Bone marrow (tissue), 2 donors: ENCODE measurements around the gene GOLGA6L26.
"Not testable (repeated sequence)": the region's sequence is repeated elsewhere in the genome, so short reads cannot be mapped to it uniquely, and the experiment has no call there.

ENCODE experiments used
- DNase-seq, 2 donors: peaks; one replicate each; lab custom pipeline; 2025; lab: John Stamatoyannopoulos, UW

Gene GOLGA6L26, protein sequence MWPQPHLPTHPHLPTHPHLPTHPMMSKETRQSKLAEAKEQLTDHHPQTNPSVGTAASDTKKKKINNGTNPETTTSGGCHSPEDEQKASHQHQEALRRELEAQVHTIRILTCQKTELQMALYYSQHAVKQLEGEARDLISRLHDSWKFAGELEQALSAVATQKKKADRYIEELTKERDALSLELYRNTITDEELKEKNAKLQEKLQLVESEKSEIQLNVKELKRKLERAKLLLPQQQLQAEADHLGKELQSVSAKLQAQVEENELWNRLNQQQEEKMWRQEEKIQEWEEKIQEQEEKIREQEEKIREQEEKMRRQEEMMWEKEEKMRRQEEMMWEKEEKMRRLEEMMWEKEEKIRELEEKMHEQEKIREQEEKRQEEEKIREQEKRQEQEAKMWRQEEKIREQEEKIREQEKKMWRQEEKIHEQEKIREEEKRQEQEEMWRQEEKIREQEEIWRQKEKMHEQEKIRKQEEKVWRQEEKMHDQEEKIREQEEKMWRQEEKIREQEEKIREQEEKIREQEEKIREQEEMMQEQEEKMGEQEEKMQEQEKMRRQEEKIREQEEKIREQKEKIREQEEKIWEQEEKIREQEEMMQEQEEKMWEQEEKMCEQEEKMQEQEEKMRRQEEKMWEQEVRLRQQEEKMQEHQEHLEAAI

GRCh38 chr15:23334096-23334495 lies at the start of gene GOLGA6L26:
TSS of gene GOLGA6L26 (minus strand) at chr15:23334196. CDS start at chr15:23334135, 61 bp downstream.
- not testable (repeated sequence) for DNase-seq

GRCh38 chr15:23381192-23381591 lies 47.2 kb upstream of the GOLGA6L26 start:
- DNase-seq = not testable (repeated sequence)

GRCh38 chr15:23380700-23381099 lies 46.7 kb upstream of the GOLGA6L26 start:
- not testable (repeated sequence) for DNase-seq

DNA sequence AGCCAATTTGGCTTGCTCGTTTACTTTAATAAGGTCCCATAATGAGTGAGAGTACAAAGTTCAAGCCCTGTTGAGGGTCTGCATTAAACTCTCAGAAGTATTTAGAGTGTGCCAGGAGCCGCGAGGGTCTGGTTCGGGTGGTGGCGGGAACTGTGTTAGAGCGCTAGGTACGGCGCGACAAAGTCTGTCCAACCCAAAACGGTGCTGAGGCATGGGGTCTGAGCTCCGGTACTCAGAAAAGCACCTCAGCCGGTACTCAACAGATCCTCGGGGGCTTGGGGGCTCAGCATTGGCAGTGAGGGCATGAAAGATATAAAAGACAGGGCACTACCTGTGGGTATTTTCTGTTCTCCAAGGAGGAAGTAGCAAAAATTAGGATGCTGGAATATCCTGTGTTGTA lies 45.0 kb upstream of the GOLGA6L26 start:
- not testable (repeated sequence) for DNase-seq

DNA sequence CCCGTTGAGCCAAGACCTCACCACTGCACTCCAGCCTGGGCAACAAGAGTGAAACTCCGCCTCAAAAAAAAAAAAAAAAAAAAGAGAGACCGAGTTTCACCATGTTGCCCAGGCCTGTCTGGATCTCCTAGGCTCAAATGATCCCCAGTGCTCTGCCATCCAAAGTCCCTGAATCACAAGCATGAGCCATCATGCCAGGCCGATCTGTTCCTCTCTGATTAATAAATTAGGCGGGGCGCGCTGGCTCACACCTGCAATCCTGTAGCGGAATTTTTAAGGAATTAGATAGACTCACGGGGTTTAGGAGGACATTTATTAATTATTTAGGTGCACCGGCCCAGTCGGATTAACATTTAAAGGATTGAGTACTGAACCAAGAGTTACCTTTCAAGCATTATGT lies 40.2 kb upstream of the GOLGA6L26 start:
- not testable (repeated sequence) for DNase-seq

DNA sequence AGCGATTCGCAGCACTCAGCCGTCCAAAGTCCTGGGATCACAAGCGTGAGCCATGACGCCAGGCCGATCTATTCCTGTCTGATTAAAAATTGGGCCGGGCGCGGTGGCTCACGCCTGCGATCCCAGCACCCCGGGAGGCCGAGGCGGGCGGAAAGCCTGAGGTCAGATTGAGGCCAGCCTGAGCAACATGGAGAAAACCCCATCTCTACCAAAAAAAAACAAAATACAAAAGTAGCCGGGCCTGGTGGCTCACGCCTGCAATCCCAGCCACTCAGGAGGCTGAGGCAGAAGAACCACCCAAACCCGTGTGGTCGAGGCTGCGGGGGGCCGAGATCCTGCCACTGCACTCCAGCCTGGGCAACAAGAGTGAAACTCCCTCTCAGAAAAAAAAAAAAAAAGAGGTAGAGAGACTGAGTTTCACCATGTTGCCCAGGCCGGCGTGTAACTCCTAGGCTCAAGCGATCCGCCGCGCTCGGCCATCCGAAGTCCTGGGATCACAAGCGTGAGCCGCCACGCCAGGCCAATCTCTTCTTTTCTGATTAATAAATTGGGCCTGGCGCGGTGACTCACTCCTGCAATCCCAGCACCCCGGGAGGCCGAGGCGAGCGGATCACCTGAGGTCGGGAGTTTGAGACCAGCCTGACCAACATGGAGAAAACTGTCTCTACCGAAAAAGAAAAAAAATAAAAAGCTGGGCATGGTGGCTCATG lies 39.0 kb upstream of the GOLGA6L26 start:
- not testable (repeated sequence) for DNase-seq

- no peak for DNase-seq
Observed at GRCh38 chr15:23372284-23372683, 38.3 kb upstream of the GOLGA6L26 start.

DNA sequence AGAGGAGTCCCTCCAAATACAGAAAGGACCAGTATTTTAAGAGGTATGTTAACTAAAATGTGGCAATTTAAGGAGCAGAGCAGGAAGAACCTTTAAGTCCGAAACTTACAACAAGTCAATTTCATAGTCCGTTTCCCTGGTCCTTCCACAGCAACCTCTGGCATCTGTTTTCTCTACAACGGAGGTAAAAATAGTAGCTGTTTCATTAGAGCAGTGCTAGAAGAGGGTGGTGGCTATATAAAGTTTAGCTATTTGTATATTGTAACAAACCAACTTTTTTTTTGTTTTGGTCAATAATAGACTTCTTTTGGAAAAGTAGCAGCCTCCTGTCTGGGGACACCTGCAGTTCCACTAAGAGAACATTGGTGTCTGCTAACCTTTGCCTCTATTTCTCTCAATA lies 37.9 kb upstream of the GOLGA6L26 start:
- not testable (repeated sequence) for DNase-seq

DNA sequence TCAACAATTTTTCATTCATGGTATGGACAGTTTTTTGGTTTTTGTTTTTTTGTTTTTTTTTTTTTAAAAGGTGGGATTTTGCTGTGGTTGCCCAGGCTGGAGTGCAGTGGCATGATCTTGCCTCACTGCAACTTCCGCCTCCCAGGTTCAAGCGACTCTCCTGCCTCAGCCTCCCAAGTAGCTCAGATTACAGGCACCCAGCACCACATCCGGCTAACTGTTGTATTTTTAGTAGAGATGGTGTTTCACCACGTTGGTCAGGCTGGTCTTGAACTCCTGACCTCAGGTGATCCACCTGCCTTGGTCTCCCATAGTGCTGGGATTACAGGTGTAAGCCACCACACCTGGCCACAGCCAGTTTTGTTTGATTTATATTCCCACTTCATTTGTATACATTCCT lies 37.1 kb upstream of the GOLGA6L26 start:
- not testable (repeated sequence) for DNase-seq

DNA sequence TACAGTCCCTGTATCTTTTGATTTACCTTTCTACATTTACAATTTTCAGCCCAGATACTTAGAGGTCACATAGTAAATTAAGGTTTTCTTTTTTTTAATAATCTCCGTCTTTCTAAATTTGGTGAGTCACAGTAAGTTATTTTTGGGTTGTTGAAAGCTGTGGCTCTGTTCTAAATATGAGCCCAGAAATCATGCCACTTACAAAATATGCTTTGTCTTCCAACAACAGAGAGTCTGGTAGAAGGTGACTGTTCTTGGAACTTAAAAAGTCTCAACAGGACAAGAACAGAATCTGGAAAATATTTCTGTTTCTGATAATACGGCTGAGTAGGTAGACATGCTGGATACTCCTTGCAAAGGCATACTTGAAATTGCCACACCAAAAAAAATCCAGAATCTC lies 36.6 kb upstream of the GOLGA6L26 start:
- no peak for DNase-seq

DNA sequence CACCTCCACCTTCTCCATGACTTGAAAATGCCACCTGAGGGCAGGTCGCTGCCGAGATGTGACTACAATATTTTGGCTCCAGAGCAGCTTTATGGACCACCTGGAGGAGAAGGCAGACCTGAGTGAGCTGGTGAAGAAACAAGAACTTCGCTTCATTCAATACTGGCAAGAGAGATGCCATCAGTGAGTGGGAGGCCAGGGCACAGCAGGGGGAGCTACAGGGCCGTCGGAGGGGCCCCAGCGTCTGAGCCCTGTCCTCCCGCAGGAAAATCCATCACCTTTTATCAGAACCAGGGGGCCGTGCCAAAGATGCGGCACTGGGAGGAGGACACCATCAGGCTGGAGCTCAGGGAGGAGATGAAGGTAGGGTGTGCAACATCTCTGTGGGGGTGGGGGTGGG lies 30.3 kb upstream of the GOLGA6L26 start:
- DNase-seq = not testable (repeated sequence)

GRCh38 chr15:23362622-23363021 lies 28.6 kb upstream of the GOLGA6L26 start:
- DNase-seq = not testable (repeated sequence)

DNA sequence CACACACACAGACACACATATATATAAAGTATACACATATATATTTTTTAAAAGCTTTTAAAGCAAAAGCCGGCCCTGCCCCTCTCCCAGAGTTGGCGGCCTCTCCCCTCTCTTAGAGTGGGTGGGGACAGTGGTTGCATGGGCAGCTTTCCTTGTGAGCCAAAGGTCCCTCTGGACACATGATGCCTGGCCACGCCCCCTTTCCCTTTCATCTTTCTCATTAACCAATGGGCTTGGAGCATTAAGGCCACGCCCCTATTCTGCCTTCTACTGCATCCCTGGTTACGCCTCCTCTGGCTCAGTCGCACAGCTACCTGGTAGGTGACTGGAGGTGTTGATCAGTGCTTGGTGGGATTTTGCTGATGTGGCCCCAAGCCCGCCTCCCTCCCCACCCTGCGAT lies 20.5 kb upstream of the GOLGA6L26 start, which contains the start of gene GOLGA8S:
Gene GOLGA8S (plus strand): TSS at position 301 of the 400 bp plus-strand sequence. CDS start 62 bp downstream, at position 363.
- DNase-seq = not testable (repeated sequence)

- DNase-seq = not testable (repeated sequence)
Observed at GRCh38 chr15:23311233-23311632, 22.8 kb downstream of the GOLGA6L26 start.

- not testable (repeated sequence) for DNase-seq
Observed at GRCh38 chr15:23305921-23306320, 28.1 kb downstream of the GOLGA6L26 start.

GRCh38 chr15:23304805-23305204 lies 29.2 kb downstream of the GOLGA6L26 start:
- not testable (repeated sequence) for DNase-seq

DNA sequence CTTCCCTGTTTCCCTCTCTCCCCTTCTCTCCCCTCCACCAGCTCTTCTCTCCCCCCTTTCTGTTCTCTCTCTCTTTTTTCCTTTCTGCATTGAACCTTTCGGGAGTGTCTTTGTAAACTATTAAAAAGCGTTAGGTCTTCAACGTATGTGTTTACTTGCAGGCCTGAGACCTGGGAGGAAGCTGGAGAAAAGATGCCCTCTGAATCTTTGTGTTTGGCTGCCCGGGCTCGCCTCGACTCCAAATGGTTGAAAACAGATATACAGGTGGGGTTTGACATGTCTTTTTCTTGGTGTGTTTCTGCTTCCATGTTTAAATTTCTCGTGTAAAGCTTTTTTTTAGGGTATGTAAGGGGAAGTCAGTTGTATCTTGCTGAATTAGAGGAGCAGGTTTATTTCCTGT lies 29.7 kb downstream of the GOLGA6L26 start:
- not testable (repeated sequence) for DNase-seq

DNA sequence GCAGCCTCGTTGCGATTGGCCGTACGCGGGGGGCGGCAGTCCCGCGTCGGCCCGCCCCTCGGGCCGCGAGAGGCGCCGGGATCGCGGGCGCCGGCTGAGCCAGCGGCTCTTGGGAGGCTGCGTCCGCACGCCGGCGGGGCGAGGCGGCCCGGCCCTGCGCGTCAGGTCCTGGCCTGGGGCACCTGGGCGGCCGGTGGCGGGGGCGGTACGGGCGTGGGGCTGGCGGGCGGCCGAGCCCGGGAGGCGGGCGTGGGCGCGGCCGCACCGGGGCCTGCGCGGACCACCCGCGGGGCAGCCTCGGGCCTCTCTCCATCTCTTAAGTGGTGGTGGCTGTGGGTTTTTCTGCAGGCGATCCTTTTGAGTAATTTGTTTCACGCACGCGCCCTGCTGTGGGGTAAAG lies 30.3 kb downstream of the GOLGA6L26 start:
- not testable (repeated sequence) for DNase-seq

DNA sequence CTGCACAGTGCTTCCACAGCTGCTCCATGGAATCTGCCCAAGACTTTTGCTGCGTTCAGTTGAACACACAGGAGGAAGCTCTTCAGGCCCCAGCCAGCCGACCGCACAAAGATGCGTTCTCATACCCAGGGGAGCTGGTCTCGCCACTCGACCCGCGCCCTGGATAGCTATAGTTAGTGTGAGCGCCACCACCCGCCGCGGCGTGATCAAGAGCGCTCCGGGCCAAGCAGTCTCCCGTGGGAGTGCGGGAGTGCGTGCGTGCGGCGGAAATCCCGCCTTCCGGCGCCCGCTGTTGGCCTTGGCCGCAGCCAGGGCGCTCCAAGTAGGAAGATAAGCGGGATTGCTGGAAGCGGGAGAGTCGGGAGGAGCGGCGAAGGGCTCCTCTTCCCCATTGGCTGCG lies 30.8 kb downstream of the GOLGA6L26 start:
- not testable (repeated sequence) for DNase-seq
